ENCODE data around the gene HNRNPLL.

HNRNPLL gene

DNA sequence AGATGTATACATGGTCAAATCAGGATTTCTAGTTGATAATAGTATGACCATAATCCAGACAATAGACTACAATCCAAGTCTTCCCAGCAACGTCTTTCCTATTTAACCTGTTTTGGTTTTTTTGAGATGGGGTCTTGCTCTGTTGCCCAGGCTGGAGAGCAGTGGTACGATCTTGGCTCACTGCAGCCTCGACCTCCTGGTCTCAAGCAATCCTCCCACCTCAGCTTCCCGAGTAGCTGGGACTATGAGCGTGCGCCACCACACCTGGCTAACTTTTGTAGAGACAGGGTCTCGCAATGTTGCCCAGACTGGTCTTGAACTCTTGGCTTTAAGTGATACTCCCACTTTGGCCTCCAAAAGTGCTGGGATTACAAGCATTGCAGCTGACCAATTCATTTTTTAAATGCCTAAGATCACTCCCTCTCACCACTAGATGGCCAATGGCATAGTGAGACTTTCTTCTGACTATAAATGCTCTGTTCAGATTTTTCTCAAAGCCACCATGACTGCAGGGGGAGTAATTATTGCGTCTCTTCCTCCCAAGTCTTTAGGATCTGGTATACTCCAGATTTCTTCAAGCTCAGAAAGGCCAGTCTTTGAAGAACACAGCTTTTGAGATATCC, 47.6 kb downstream of the HNRNPLL start:
- TF ChIP-seq, protein P1, sequence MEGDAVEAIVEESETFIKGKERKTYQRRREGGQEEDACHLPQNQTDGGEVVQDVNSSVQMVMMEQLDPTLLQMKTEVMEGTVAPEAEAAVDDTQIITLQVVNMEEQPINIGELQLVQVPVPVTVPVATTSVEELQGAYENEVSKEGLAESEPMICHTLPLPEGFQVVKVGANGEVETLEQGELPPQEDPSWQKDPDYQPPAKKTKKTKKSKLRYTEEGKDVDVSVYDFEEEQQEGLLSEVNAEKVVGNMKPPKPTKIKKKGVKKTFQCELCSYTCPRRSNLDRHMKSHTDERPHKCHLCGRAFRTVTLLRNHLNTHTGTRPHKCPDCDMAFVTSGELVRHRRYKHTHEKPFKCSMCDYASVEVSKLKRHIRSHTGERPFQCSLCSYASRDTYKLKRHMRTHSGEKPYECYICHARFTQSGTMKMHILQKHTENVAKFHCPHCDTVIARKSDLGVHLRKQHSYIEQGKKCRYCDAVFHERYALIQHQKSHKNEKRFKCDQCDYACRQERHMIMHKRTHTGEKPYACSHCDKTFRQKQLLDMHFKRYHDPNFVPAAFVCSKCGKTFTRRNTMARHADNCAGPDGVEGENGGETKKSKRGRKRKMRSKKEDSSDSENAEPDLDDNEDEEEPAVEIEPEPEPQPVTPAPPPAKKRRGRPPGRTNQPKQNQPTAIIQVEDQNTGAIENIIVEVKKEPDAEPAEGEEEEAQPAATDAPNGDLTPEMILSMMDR (IDR thresholded peaks at IDR 0.05), result peak in 1 of 2 experiments; percentile 19
- H3K9me3 ChIP-seq, result no peaks in the 10 kb centered on the region
- DNase-seq, result no peak
- intact Hi-C loops (cut with DNase I; ENCODE audit: low total_unique reads), result no loop called here
- H3K36me3 ChIP-seq, result peaks cover 2 to 17% (median 2%) of the 10 kb centered on the region in 3 donors
- no peak overlapping the region for H3K27ac ChIP-seq
- H3K4me1 ChIP-seq, result no peaks in the 10 kb centered on the region
- no peaks in the 10 kb centered on the region for H3K27me3 ChIP-seq
- H3K4me3 ChIP-seq, result no peak overlapping the region

DNA sequence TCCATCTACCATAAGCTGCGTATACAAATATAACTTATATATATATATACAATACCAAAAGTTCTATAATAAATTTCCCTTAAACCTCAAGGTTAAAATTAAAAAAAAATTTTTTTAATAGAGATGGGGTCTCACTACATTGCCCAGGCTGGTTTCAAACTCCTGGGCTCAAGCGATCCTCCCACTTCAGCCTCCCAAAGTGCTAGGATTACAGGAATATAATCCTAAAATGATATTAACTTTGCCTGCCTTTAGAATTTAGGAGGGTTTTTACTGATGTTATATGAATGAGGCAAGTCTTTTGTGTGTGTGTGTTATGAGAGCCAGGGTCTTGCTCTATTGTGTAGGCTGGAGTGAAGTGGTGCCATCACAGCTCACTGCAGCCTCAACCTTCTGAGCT, 49.2 kb downstream of the HNRNPLL start:
- DNase-seq, result no peak
- intact Hi-C loops (cut with DNase I; ENCODE audit: low total_unique reads), result no loop called here
- no peak overlapping the region for H3K27ac ChIP-seq
- no peak overlapping the region for H3K4me3 ChIP-seq
- no peaks in the 10 kb centered on the region for H3K27me3 ChIP-seq
- H3K4me1 ChIP-seq, result no peaks in the 10 kb centered on the region
- H3K9me3 ChIP-seq, result no peaks in the 10 kb centered on the region
- H3K36me3 ChIP-seq, result peaks cover 0 to 16% (median 0%) of the 10 kb centered on the region in 3 donors
- TF ChIP-seq, protein P1 (IDR thresholded peaks at IDR 0.05), result no peak

DNA sequence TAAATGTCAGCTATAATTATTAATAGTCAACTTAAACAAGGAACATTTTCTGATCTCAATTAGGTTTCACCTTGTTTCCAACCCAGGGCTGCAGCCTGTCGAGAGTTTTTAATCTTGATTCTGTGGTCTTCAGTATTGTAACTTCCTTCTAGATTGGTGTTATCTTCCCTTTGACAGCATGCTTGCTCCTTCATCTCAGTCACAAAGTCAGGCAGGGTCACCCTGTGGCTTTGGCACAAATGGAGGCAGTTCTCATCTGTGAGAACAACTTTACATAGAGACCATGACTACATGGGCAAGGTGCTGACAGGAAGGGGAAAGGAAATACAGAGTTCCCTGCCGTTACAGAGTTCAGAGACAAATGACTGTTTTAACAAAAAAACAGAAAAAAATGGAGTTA, 50.5 kb downstream of the HNRNPLL start:
- Histone ChIP-seq H3K27me3 (no peaks in the 10 kb centered on the region), H3K4me1 (no peaks in the 10 kb centered on the region), H3K9me3 (no peaks in the 10 kb centered on the region), H3K36me3 (peaks cover 0 to 16% (median 0%) of the 10 kb centered on the region in 3 donors), H3K4me3 (no peak overlapping the region), H3K27ac (no peak overlapping the region)
- TF ChIP-seq, protein P1 (IDR thresholded peaks at IDR 0.05), result no peak
- DNase-seq, result no peak
- intact Hi-C loops (cut with DNase I; ENCODE audit: low total_unique reads), result no loop called here

DNA sequence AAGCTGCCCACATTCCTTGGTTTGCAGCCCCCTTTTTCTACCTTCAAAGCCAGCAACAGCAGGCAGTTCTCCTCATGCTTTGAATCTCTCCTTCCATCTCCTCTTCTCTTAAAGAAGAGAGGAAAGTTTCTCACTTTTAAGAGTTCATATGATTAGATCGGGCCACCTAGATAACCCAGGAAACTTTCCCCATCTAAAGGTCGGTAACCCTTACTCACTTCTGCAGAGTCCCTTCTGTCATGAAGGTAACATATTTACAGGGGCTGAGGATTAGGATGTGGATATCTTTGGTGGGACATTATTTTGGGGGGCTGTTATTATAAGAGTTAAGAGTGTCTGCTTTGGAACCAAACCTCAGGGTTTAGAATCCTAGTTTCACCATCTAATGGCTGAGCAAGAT, 51.0 kb downstream of the HNRNPLL start:
- TF ChIP-seq, protein P1 (IDR thresholded peaks at IDR 0.05), result no peak
- DNase-seq, result no peak
- Histone ChIP-seq H3K27me3 (no peaks in the 10 kb centered on the region), H3K4me1 (no peaks in the 10 kb centered on the region), H3K9me3 (no peaks in the 10 kb centered on the region), H3K36me3 (peaks cover 0 to 16% (median 0%) of the 10 kb centered on the region in 3 donors), H3K27ac (no peak overlapping the region), H3K4me3 (no peak overlapping the region)
- intact Hi-C loops (cut with DNase I; ENCODE audit: low total_unique reads), result no loop called here

DNA sequence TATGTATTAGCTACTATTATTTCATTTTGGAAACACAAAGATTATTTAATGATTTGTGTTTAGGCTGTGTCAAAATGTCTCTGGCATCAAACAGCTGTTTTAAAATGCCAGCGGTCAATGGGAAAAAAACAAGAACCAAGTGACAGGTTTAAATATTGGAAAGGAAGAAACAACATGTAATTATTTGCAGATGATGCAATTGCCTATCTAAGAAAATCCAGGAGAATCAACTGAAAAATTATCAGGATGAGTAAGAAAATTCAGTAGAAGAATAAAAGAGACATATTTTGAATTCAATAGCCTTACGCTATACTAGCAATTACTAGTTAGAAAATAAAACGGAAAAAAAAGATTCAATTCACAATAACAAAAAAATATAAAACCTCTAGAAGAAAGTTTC, 51.6 kb downstream of the HNRNPLL start:
- Histone ChIP-seq H3K4me3 (no peak overlapping the region), H3K36me3 (peaks cover 0 to 16% (median 0%) of the 10 kb centered on the region in 3 donors), H3K27me3 (no peaks in the 10 kb centered on the region), H3K4me1 (no peaks in the 10 kb centered on the region), H3K9me3 (no peaks in the 10 kb centered on the region), H3K27ac (no peak overlapping the region)
- intact Hi-C loops (cut with DNase I; ENCODE audit: low total_unique reads), result no loop called here
- TF ChIP-seq, protein P1 (IDR thresholded peaks at IDR 0.05), result no peak
- DNase-seq, result no peak

DNA sequence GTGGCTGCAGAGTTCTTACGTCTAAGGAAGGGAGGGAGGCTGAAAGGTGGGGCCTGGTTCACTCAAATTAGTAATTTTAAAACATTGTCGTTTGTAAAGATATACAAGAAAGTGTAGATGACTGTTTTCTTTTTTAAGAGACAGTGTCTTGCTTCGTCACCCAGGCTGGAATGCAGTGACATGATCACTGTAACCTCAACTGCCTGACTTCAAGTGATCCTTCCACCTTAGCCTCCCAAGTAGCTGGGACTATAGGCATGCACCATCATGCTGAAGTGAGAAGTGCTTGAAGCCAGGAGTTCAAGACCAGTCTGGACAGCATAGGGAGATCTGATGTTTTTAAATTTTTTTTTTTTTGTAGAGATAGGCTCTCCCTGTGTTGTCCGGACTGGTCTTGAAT, 52.9 kb downstream of the HNRNPLL start:
- TF ChIP-seq, protein P1 (IDR thresholded peaks at IDR 0.05), result no peak
- no peak for DNase-seq
- no peaks in the 10 kb centered on the region for H3K27me3 ChIP-seq
- no peak overlapping the region for H3K27ac ChIP-seq
- no peaks in the 10 kb centered on the region for H3K4me1 ChIP-seq
- intact Hi-C loops (cut with DNase I; ENCODE audit: low total_unique reads), result no loop called here
- no peaks in the 10 kb centered on the region for H3K9me3 ChIP-seq
- peaks cover 0 to 16% (median 0%) of the 10 kb centered on the region in 3 donors for H3K36me3 ChIP-seq
- no peak overlapping the region for H3K4me3 ChIP-seq

Data from tibial artery (tissue), 4 donors.